H1 (cell line): ENCODE data around the gene RXFP4. TPM values are rescaled to one million over a fixed set of nuclear protein-coding genes. Genes with fewer than 3 reads are reported as not detected.

Experiments used
- CTCF ChIA-PET: fragments of 300-600 bp; sonication (Branson Sonifier 250); formaldehyde crosslinking; loops from one replicate; lab custom pipeline; 2021; ENCODE audit not compliant: partially characterized antibody; lab: Charles Lee
- POLR2A ChIA-PET: fragments of 300-600 bp; sonication (Branson Sonifier 250); formaldehyde crosslinking; loops from one replicate; lab custom pipeline; 2021; ENCODE audit warnings: inconsistent platforms; ENCODE audit not compliant: partially characterized antibody; lab: Charles Lee
- DNase-seq, 2 experiments: peaks; one replicate each; pipeline versions ENCODE4 v3.0.0 to v3.0.0-alpha.2; 2010 to 2022; ENCODE audit warnings: low spot score in 2 of 2, low read depth in 1 of 2, mixed read lengths in 1 of 2
- FAIRE-seq: peaks from 2 replicates; lab custom pipeline; 2011; peaks lifted over from hg19 to GRCh38; lab: Jason Lieb, UNC
- H2AFZ ChIP-seq: 2 replicates; pipeline ENCODE4 v1.8.1; 2012; ENCODE audit warnings: low read length, inconsistent platforms
- H2AK5ac ChIP-seq: 2 replicates; pipeline ENCODE4 v1.6.1; 2013; ENCODE audit warnings: low read depth, low read length
- H2BK120ac ChIP-seq: replicated peaks from 2 replicates; pipeline ENCODE3; 2013; ENCODE audit warnings: low read depth, low read length, inconsistent platforms
- H2BK12ac ChIP-seq: 2 replicates; pipeline ENCODE4 v1.6.1; 2013; ENCODE audit warnings: low read depth, low read length
- H2BK15ac ChIP-seq: 2 replicates; pipeline ENCODE4 v1.6.1; 2013; ENCODE audit warnings: low read length
- H2BK20ac ChIP-seq: 2 replicates; pipeline ENCODE4 v1.6.1; 2013; ENCODE audit warnings: low read length
- H2BK5ac ChIP-seq: 2 replicates; pipeline ENCODE4 v1.6.1; 2013; ENCODE audit warnings: low read depth, low read length
- H3K14ac ChIP-seq: 2 replicates; pipeline ENCODE4 v1.6.1; 2013; ENCODE audit warnings: inconsistent platforms; ENCODE audit not compliant: insufficient read length
- H3K18ac ChIP-seq: 2 replicates; pipeline ENCODE4 v1.6.1; 2013; ENCODE audit warnings: low read length; ENCODE audit errors: extremely low read depth
- H3K23ac ChIP-seq: 2 replicates; pipeline ENCODE4 v1.6.1; 2013; ENCODE audit warnings: inconsistent platforms; ENCODE audit not compliant: insufficient read length
- H3K23me2 ChIP-seq: 2 replicates; pipeline ENCODE4 v1.6.1; 2013; ENCODE audit warnings: low read depth, low read length
- H3K27ac ChIP-seq: 2 replicates; pipeline ENCODE4 v1.6.1; 2011; ENCODE audit warnings: low read depth, low read length, inconsistent platforms
- H3K27me3 ChIP-seq, 4 experiments: replicated peaks in 1 of 4; 1 replicate in 1 of 4; 2 replicates in 3 of 4; pipeline versions ENCODE4 v1.6.1 to v1.8.1; 2011 to 2013; ENCODE audit warnings: low read length in 3 of 4, mild to moderate bottlenecking in 3 of 4, inconsistent platforms in 2 of 4, mixed read lengths in 2 of 4, moderate library complexity in 1 of 4; ENCODE audit not compliant: control insufficient read depth in 3 of 4, insufficient read depth in 3 of 4; ENCODE audit errors: extremely low read depth in 1 of 4
- H3K36me3 ChIP-seq, 4 experiments: 2 replicates each; pipeline versions ENCODE4 v1.6.1 to v1.8.1; 2011 to 2013; ENCODE audit warnings: mild to moderate bottlenecking in 4 of 4, low read length in 3 of 4, moderate library complexity in 2 of 4, control low read depth in 1 of 4, inconsistent platforms in 1 of 4; ENCODE audit not compliant: insufficient read depth in 4 of 4, control insufficient read depth in 2 of 4
- H3K4ac ChIP-seq: replicated peaks from 2 replicates; pipeline ENCODE3; 2013; ENCODE audit warnings: low read length, low read depth, mixed read lengths, inconsistent platforms; ENCODE audit not compliant: insufficient read length
- H3K4me1 ChIP-seq, 4 experiments: replicated peaks in 1 of 4; 1 replicate in 1 of 4; 2 replicates in 3 of 4; pipeline versions ENCODE4 v1.6.1 to v1.8.1; 2011 to 2013; ENCODE audit warnings: low read length in 3 of 4, inconsistent platforms in 2 of 4, mixed read lengths in 1 of 4; ENCODE audit not compliant: insufficient read depth in 4 of 4, control insufficient read depth in 3 of 4
- H3K4me2 ChIP-seq, 2 experiments: 2 replicates each; pipeline versions ENCODE4 v1.6.1 to v1.8.1; 2011 to 2013; ENCODE audit warnings: low read depth in 2 of 2, low read length in 2 of 2, control low read depth in 1 of 2, inconsistent platforms in 1 of 2, mild to moderate bottlenecking in 1 of 2; ENCODE audit not compliant: insufficient read depth in 1 of 2
- H3K4me3 ChIP-seq, 4 experiments: fragments of 200-600, 300-600 bp in 1 of 4; sonication (generic), shearing (Covaris generic), sonication (Bioruptor Twin) in 1 of 4; 2 replicates each; pipeline versions ENCODE4 v1.5.1 to v1.8.1; 2011 to 2016; ENCODE audit warnings: low read length in 4 of 4, low read depth in 3 of 4, control low read depth in 2 of 4, inconsistent platforms in 2 of 4, mild to moderate bottlenecking in 2 of 4, mixed read lengths in 1 of 4, moderate library complexity in 1 of 4; ENCODE audit not compliant: insufficient read depth in 2 of 4; ENCODE audit errors: extremely low read depth in 1 of 4
- H3K56ac ChIP-seq: replicated peaks from 2 replicates; pipeline ENCODE3; 2013; ENCODE audit warnings: low read depth, mild to moderate bottlenecking, mixed read lengths, low read length, inconsistent platforms; ENCODE audit not compliant: insufficient read length
- H3K79me1 ChIP-seq: 2 replicates; pipeline ENCODE4 v1.6.1; 2013; ENCODE audit warnings: low read depth, low read length, control low read depth
- H3K79me2 ChIP-seq, 2 experiments: 2 replicates each; pipeline versions ENCODE4 v1.6.1 to v1.8.1; 2012 to 2013; ENCODE audit warnings: low read length in 2 of 2, mild to moderate bottlenecking in 2 of 2, inconsistent platforms in 1 of 2; ENCODE audit not compliant: insufficient read depth in 2 of 2, control insufficient read depth in 1 of 2
- H3K9ac ChIP-seq, 4 experiments: replicated peaks in 1 of 4; 1 replicate in 1 of 4; 2 replicates in 3 of 4; pipeline versions ENCODE4 v1.6.1 to v1.8.1; 2011 to 2013; ENCODE audit warnings: low read depth in 3 of 4, low read length in 3 of 4, control low read depth in 2 of 4, mild to moderate bottlenecking in 2 of 4, moderate library complexity in 2 of 4, inconsistent platforms in 1 of 4; ENCODE audit errors: extremely low read depth in 1 of 4
- H3K9me3 ChIP-seq, 2 experiments: 2 replicates each; pipeline versions ENCODE4 v1.6.1 to v1.8.1; 2012 to 2013; ENCODE audit warnings: mild to moderate bottlenecking in 2 of 2, moderate library complexity in 2 of 2, control low read depth in 1 of 2, inconsistent platforms in 1 of 2, low read depth in 1 of 2, low read length in 1 of 2, mixed read lengths in 1 of 2; ENCODE audit not compliant: insufficient read depth in 2 of 2
- H4K20me1 ChIP-seq, 2 experiments: replicated peaks in 1 of 2; 2 replicates each; pipeline versions ENCODE3 to v1.8.1; 2011 to 2013; ENCODE audit warnings: inconsistent platforms in 2 of 2, low read length in 2 of 2, mild to moderate bottlenecking in 1 of 2; ENCODE audit not compliant: insufficient read depth in 2 of 2, control insufficient read depth in 1 of 2
- H4K5ac ChIP-seq: 2 replicates; pipeline ENCODE4 v1.6.1; 2013; ENCODE audit warnings: low read length, low read depth, mixed read lengths, inconsistent platforms; ENCODE audit not compliant: insufficient read length
- H4K8ac ChIP-seq: 2 replicates; pipeline ENCODE4 v1.8.0; 2013; ENCODE audit warnings: mild to moderate bottlenecking, moderate library complexity, low read length, inconsistent platforms; ENCODE audit not compliant: insufficient read depth; ENCODE audit errors: extremely low read depth
- H4K91ac ChIP-seq: replicated peaks from 2 replicates; pipeline ENCODE3; 2013; ENCODE audit warnings: low read length, mixed read lengths, inconsistent platforms; ENCODE audit not compliant: insufficient read length
- BACH1 ChIP-seq: IDR thresholded peaks from 2 replicates; pipeline ENCODE4 v1.6.1; 2012; ENCODE audit warnings: low read length, improper control_type of control experiment
- CBX8 ChIP-seq: fragments of 300-800, 300-1000 bp; sonication (generic); IDR thresholded peaks from 2 replicates; pipeline ENCODE4 v1.7.1; 2016; ENCODE audit warnings: low read depth, low read length, borderline replicate concordance
- EZH2 ChIP-seq: fragments of 200-600 bp; sonication (generic); IDR thresholded peaks from 2 replicates; pipeline ENCODE4 v1.7.1; 2012; ENCODE audit warnings: low read depth, mild to moderate bottlenecking, moderate library complexity, low read length, inconsistent platforms; ENCODE audit not compliant: severe bottlenecking
- KDM5A ChIP-seq: fragments of 200-600 bp; IDR thresholded peaks from 2 replicates; pipeline ENCODE4 v1.7.1; 2012; ENCODE audit warnings: mild to moderate bottlenecking, low read length, inconsistent platforms, mixed read lengths
- POU5F1 ChIP-seq: IDR thresholded peaks from 2 replicates; pipeline ENCODE4 v1.6.1; 2011; ENCODE audit warnings: low read depth, mild to moderate bottlenecking, low read length, moderate library complexity
- RBBP5 ChIP-seq: IDR thresholded peaks from 2 replicates; pipeline ENCODE4 v1.7.1; 2012; ENCODE audit warnings: low read depth, mild to moderate bottlenecking, inconsistent platforms, low read length, moderate library complexity, borderline replicate concordance
- RNF2 ChIP-seq: fragments of 200-900, 300-1000 bp; sonication (generic); IDR thresholded peaks from 2 replicates; pipeline ENCODE4 v1.7.1; 2016; ENCODE audit warnings: borderline replicate concordance, low read depth, mild to moderate bottlenecking, antibody characterized with exemption, low read length; ENCODE audit not compliant: poor library complexity, severe bottlenecking; ENCODE audit errors: missing control alignments
- SAP30 ChIP-seq: fragments of 300-600 bp; sonication (generic); IDR thresholded peaks from 2 replicates; pipeline ENCODE4 v1.7.1; 2012; ENCODE audit warnings: low read length, moderate library complexity, mild to moderate bottlenecking, inconsistent platforms; ENCODE audit not compliant: insufficient read depth, insufficient replicate concordance
- TAF1 ChIP-seq: IDR thresholded peaks from 2 replicates; pipeline ENCODE4 v1.6.1; 2011; ENCODE audit warnings: mild to moderate bottlenecking, low read depth, low read length
- TAF7 ChIP-seq: optimal IDR thresholded peaks from 2 replicates; pipeline ENCODE3; 2011; ENCODE audit warnings: low read depth, mild to moderate bottlenecking, inconsistent platforms, low read length, moderate library complexity, borderline replicate concordance
- WGBS, 2 experiments: shearing (Covaris generic) in 1 of 2; methylation state at CpG; one replicate each; pipeline versions ENCODE4 v1.1.6 to v1.1.7; 2013 to 2015; ENCODE audit warnings: low lambda C conversion rate in 2 of 2, mixed read lengths in 2 of 2, inconsistent platforms in 1 of 2, low coverage in 1 of 2, missing lambda C conversion rate in 1 of 2; ENCODE audit not compliant: insufficient replicate concordance in 2 of 2, insufficient coverage in 1 of 2, insufficient read length in 1 of 2; ENCODE audit errors: extremely low coverage in 1 of 2, missing lambda C conversion rate in 1 of 2; 5-methylcytosine and 5-hydroxymethylcytosine counted together
- polyA plus RNA-seq, 7 experiments: library from polyadenylated mRNA; depleted of rRNA in 3 of 7; stranded (reverse) in 5 of 7; unstranded in 2 of 7; fragments of >200 nt in 5 of 7; fragments of 200-250 nt in 2 of 7; gene quantifications; 1 replicate in 5 of 7; 2 replicates in 1 of 7; 4 replicates in 1 of 7; pipeline versions ENCODE4 v1.2.1 to v1.2.3, GENCODE V29; 2011 to 2013; ENCODE audit warnings: missing spikeins in 2 of 7, mixed read lengths in 2 of 7
- total RNA-seq: library from RNA; stranded (reverse); fragmentation: NEBNext Ultra II Directional; extraction: Animal tissue kit (Norgen Biotek cat#: 25700); gene quantifications from 2 replicates; pipeline ENCODE4 v1.2.1, GENCODE V29; 2021

The RXFP4 gene
- total and polyA plus RNA-seq, 2 of the 8 experiments (the other 6 are each of a cell fraction or from before 2014, with no cell fraction given): not detected

DNA sequence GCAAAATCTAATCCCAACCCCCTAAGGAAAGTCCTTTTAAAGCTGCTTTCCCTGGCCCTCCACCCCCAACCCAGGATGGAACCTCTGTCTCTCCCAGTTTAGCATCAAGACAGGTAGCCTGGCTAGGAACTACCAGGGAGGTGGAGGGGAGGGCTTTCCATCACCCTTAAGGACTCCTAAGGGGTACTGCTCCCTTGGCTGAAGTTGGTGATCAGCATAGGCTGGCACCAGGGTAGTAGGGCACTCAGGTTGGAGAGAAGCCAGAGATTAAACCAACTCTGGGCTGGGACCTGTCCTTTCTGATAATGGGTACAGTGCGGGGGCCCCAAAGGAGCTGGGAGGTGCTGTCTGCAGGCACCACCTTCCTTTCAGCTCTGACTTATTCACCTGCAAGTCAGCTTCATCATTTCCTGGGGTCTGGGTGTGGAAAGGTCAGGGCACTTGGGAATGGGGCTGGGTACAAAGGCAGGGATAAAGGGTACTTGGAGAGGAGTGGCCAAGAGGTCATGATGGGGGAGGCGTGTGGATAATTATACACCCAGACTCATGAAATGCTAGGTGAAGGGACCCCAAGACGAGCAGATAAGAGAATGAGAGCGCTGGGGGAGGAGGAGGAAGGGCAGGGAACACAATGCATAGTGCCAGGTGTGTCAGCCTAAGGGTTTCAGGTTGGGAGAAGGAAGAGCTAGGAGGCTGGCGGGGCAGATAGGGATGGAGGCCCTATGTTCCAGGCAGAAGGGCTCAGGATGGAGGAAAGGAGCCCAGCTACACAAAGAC is 35.7 kb downstream of the RXFP4 start:
- Histone ChIP-seq H3K4me3 (peak overlapping the region; percentile 77 to 97 (median 90)), H2BK15ac (0 out of 2 replicates have a peak overlapping the region, but pooled peaks have one; percentile 3), H3K4ac (peak overlapping the region; percentile 35), H2BK5ac (peak overlapping the region; percentile 97; the same call in 1 of the 2 replicates), H3K18ac (peak overlapping the region; percentile 95), H4K91ac (peak overlapping the region; percentile 18), H3K9me3 (no peaks in the 10 kb centered on the region), H3K36me3 (peaks cover 0 to 3% (median 0%) of the 10 kb centered on the region in 4 experiments; a peak in 1 of 8 replicates), H4K20me1 (peaks cover 20 to 24% of the 10 kb centered on the region in 2 experiments), H3K4me1 (peaks cover 28 to 47% (median 32%) of the 10 kb centered on the region in 4 experiments), H3K4me2 (peak overlapping the region; percentile 93 to 99), H4K8ac (no peak overlapping the region), H4K5ac (peak overlapping the region; percentile 3), H2BK12ac (peak overlapping the region; percentile 77; the same call in 1 of the 2 replicates), H2AK5ac (peak overlapping the region; percentile 29; the same call in 1 of the 2 replicates), H3K9ac (peak overlapping the region in 3 of 4 experiments; percentile 86 to 92 (median 88); a peak in 5 of 7 replicates), H3K14ac (no peak overlapping the region), H3K23me2 (peaks cover 25% of the 10 kb centered on the region), H3K27ac (no peak overlapping the region), H2BK120ac (peak overlapping the region; percentile 1), H3K79me2 (peaks cover 39 to 57% of the 10 kb centered on the region in 2 experiments), H3K27me3 (no peaks in the 10 kb centered on the region), H3K79me1 (peaks cover 20% of the 10 kb centered on the region), H2AFZ (no peak overlapping the region), H3K56ac (no peak overlapping the region), H3K23ac (no peak overlapping the region), H2BK20ac (peak overlapping the region; percentile 57; the same call in 1 of the 2 replicates)
- POLR2A ChIA-PET: interaction anchor here (0.6 to 19.2 kb wide), 37 partner anchors 5 to 305 kb away, joined by 3 to 282 read pairs (median 4); partner anchors contain the start of genes ARHGEF2, KHDC4, MEX3A and PMF1
- 10% methylated on average over 5 of the region's 5 CpGs; no CpG with 5 or more reads in 1 of the 2 experiments for WGBS, 2 experiments
- DNase-seq (no peak), FAIRE-seq (no peak)
- CTCF ChIA-PET: interaction anchor here (0.6 to 9.6 kb wide), 26 partner anchors 8 to 248 kb away, joined by 3 to 126 read pairs (median 4); partner anchors contain the start of gene KHDC4
- TF ChIP-seq SAP30: peak; percentile 20
- TF ChIP-seq TAF7: no peak
- TF ChIP-seq CBX8: no peak
- no peak for TF ChIP-seq BACH1
- TF ChIP-seq KDM5A: no peak
- no peak for TF ChIP-seq RBBP5
- no peak for TF ChIP-seq POU5F1
- 0 out of 2 replicates have a peak, but pooled peaks have one; percentile 2 for TF ChIP-seq TAF1
- no peak for TF ChIP-seq RNF2
- no peak for TF ChIP-seq EZH2
